H9 (cell line): ENCODE measurements around the gene FASTKD2. TPM values are rescaled to one million over a fixed set of nuclear protein-coding genes. Genes with fewer than 3 reads are reported as not detected.

ENCODE experiments used
- DNase-seq: peaks from one replicate; pipeline ENCODE4 v3.0.0-alpha.2; 2017
- H2AFZ ChIP-seq: one replicate; pipeline ENCODE4 v1.6.1; 2013; ENCODE audit warnings: mild to moderate bottlenecking, low read length, control low read depth, moderate library complexity
- H2AK5ac ChIP-seq: 2 replicates; pipeline ENCODE4 v1.6.1; 2013; ENCODE audit warnings: low read length, control low read depth, mixed read lengths; ENCODE audit not compliant: insufficient read length
- H2BK120ac ChIP-seq: one replicate; pipeline ENCODE4 v1.6.1; 2013; ENCODE audit warnings: low read depth, mild to moderate bottlenecking, low read length, control low read depth, inconsistent platforms; ENCODE audit not compliant: poor library complexity, severe bottlenecking
- H2BK12ac ChIP-seq: 2 replicates; pipeline ENCODE4 v1.6.1; 2013; ENCODE audit warnings: low read length, control low read depth, mixed read lengths, low read depth; ENCODE audit not compliant: insufficient read length
- H2BK15ac ChIP-seq: 2 replicates; pipeline ENCODE4 v1.6.1; 2013; ENCODE audit warnings: low read depth, low read length, control low read depth
- H2BK20ac ChIP-seq: one replicate; pipeline ENCODE4 v1.6.1; 2013; ENCODE audit warnings: low read depth, mild to moderate bottlenecking, low read length, control low read depth, inconsistent platforms; ENCODE audit not compliant: poor library complexity, severe bottlenecking
- H2BK5ac ChIP-seq: 2 replicates; pipeline ENCODE4 v1.6.1; 2013; ENCODE audit warnings: low read length, control low read depth, mixed read lengths; ENCODE audit not compliant: insufficient read length
- H3K14ac ChIP-seq: 2 replicates; pipeline ENCODE4 v1.6.1; 2013; ENCODE audit warnings: low read length, control low read depth; ENCODE audit not compliant: insufficient read depth
- H3K18ac ChIP-seq: 2 replicates; pipeline ENCODE4 v1.6.1; 2013; ENCODE audit warnings: low read depth, mild to moderate bottlenecking, mixed read lengths, low read length, control low read depth; ENCODE audit not compliant: insufficient read length
- H3K23ac ChIP-seq: 2 replicates; pipeline ENCODE4 v1.6.1; 2013; ENCODE audit warnings: low read length, control low read depth, mixed read lengths, low read depth; ENCODE audit not compliant: insufficient read length
- H3K23me2 ChIP-seq: 2 replicates; pipeline ENCODE4 v1.6.1; 2013; ENCODE audit warnings: low read depth, mild to moderate bottlenecking, mixed read lengths, low read length, control low read depth; ENCODE audit not compliant: insufficient read length, poor library complexity, severe bottlenecking
- H3K27ac ChIP-seq: 2 replicates; pipeline ENCODE4 v1.5.1; 2013; ENCODE audit warnings: low read length, control low read depth, mixed read lengths, low read depth; ENCODE audit not compliant: insufficient read length
- H3K27me3 ChIP-seq: 2 replicates; pipeline ENCODE4 v1.6.1; 2013; ENCODE audit warnings: low read length, control low read depth, inconsistent platforms; ENCODE audit not compliant: insufficient read depth
- H3K4ac ChIP-seq: 2 replicates; pipeline ENCODE4 v1.6.1; 2013; ENCODE audit warnings: low read depth, mild to moderate bottlenecking, control low read depth, inconsistent platforms, low read length, moderate library complexity
- H3K4me1 ChIP-seq: 2 replicates; pipeline ENCODE4 v1.6.1; 2013; ENCODE audit warnings: low read length, control low read depth, inconsistent platforms; ENCODE audit not compliant: insufficient read depth
- H3K4me2 ChIP-seq: 2 replicates; pipeline ENCODE4 v1.6.1; 2013; ENCODE audit warnings: low read length, control low read depth, mixed read lengths; ENCODE audit not compliant: insufficient read length, insufficient read depth
- H3K56ac ChIP-seq: 2 replicates; pipeline ENCODE4 v1.6.1; 2013; ENCODE audit warnings: low read depth, mild to moderate bottlenecking, mixed read lengths, low read length, control low read depth; ENCODE audit not compliant: insufficient read length
- H3K79me1 ChIP-seq: 2 replicates; pipeline ENCODE4 v1.6.1; 2013; ENCODE audit warnings: low read depth, mild to moderate bottlenecking, moderate library complexity, low read length, control low read depth, inconsistent platforms; ENCODE audit not compliant: insufficient read depth, poor library complexity, severe bottlenecking
- H3K79me2 ChIP-seq: 2 replicates; pipeline ENCODE4 v1.6.1; 2013; ENCODE audit warnings: low read length, control low read depth, inconsistent platforms; ENCODE audit not compliant: insufficient read depth
- H3K9ac ChIP-seq: 2 replicates; pipeline ENCODE4 v1.6.1; 2013; ENCODE audit warnings: low read length, control low read depth, mixed read lengths; ENCODE audit not compliant: insufficient read length; ENCODE audit errors: extremely low read depth
- H3K9me3 ChIP-seq: one replicate; pipeline ENCODE4 v1.6.1; 2013; ENCODE audit warnings: low read depth, low read length, inconsistent platforms; ENCODE audit not compliant: control insufficient read depth
- H3T11ph ChIP-seq: one replicate; pipeline ENCODE4 v1.6.1; 2013; ENCODE audit warnings: mild to moderate bottlenecking, low read length, control low read depth, inconsistent platforms
- H4K20me1 ChIP-seq: one replicate; pipeline ENCODE4 v1.6.1; 2013; ENCODE audit not compliant: control insufficient read depth, insufficient read length, insufficient read depth
- H4K5ac ChIP-seq: 2 replicates; pipeline ENCODE4 v1.6.1; 2013; ENCODE audit warnings: low read depth, mild to moderate bottlenecking, mixed read lengths, low read length, control low read depth; ENCODE audit not compliant: insufficient read length
- H4K8ac ChIP-seq: replicated peaks from 2 replicates; pipeline ENCODE4 v1.6.1; 2013; ENCODE audit warnings: low read length, control low read depth, mixed read lengths, low read depth; ENCODE audit not compliant: insufficient read length
- H4K91ac ChIP-seq: 2 replicates; pipeline ENCODE4 v1.6.1; 2013; ENCODE audit warnings: low read depth, mild to moderate bottlenecking, moderate library complexity, mixed read lengths, low read length, control low read depth; ENCODE audit not compliant: insufficient read length
- H3K27ac Mint-ChIP-seq, 3 experiments: 2 replicates in 2 of 3; 3 replicates in 1 of 3; pipeline ENCODE4 v1.8.0; 2020 to 2021; ENCODE audit warnings: mixed read lengths in 3 of 3, mild to moderate bottlenecking in 1 of 3, moderate library complexity in 1 of 3
- H3K27me3 Mint-ChIP-seq: 2 replicates; pipeline ENCODE4 v1.8.0; 2021; ENCODE audit warnings: low read depth, mild to moderate bottlenecking, moderate library complexity, mixed read lengths
- H3K36me3 Mint-ChIP-seq, 3 experiments: 2 replicates in 2 of 3; 3 replicates in 1 of 3; pipeline ENCODE4 v1.8.0; 2020 to 2021; ENCODE audit warnings: low read depth in 3 of 3, mixed read lengths in 3 of 3; ENCODE audit not compliant: insufficient read depth in 1 of 3
- H3K4me1 Mint-ChIP-seq, 2 experiments: 2 replicates each; pipeline ENCODE4 v1.8.0; 2020; ENCODE audit warnings: mixed read lengths in 2 of 2
- H3K4me3 Mint-ChIP-seq, 2 experiments: 2 replicates in 1 of 2; 3 replicates in 1 of 2; pipeline ENCODE4 v1.8.0; 2020 to 2021; ENCODE audit warnings: mild to moderate bottlenecking in 2 of 2, mixed read lengths in 2 of 2, moderate library complexity in 1 of 2
- H3K9me3 Mint-ChIP-seq, 2 experiments: 2 replicates in 1 of 2; 3 replicates in 1 of 2; pipeline ENCODE4 v1.8.0; 2020; ENCODE audit warnings: mild to moderate bottlenecking in 2 of 2, mixed read lengths in 2 of 2, moderate library complexity in 1 of 2
- WGBS: extraction: QIAGEN DNeasy Blood & Tissue Kit; methylation state at CpG from one replicate; pipeline ENCODE4 v1.1.7; 2013; ENCODE audit warnings: missing lambda C conversion rate, low lambda C conversion rate, mixed read lengths; ENCODE audit not compliant: insufficient read length; ENCODE audit errors: extremely low coverage; 5-methylcytosine and 5-hydroxymethylcytosine counted together
- total RNA-seq: library from RNA; stranded (reverse); gene quantifications from 2 replicates; pipeline ENCODE4 v1.2.1, GENCODE V29; 2021
- TF ChIP-seq, protein P1 (sequence below): fragments of 200-600 bp; sonication (generic); conservative IDR thresholded peaks from 3 replicates; pipeline ENCODE4 v1.8.0; 2021; ENCODE audit warnings: antibody characterized with exemption, mild to moderate bottlenecking

Gene FASTKD2
- total RNA-seq, 1 experiment from 2014 or later = 39.2 TPM

DNA sequence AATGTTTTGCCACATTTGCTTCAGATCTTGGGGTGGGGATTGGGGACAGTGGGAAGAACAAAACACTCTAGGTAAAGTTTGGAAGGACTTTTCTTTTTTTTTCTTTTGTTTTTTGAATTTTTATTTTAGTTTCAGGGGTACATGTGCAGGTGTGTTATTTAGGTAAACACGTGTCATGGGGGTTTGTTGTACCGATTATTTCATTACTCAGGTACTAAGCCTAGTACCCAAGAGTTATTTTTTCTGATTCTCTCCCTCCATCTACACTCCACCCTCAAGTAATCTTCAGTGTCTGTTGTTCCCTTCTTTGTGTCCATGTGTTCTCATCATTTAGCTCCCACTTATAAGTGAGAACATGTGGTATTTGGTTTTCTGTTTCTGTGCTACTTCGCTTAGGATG is 73.3 kb downstream of the FASTKD2 start:
- Histone ChIP-seq H3K23ac (no peak overlapping the region), H4K5ac (no peak overlapping the region), H3K79me1 (no peaks in the 10 kb centered on the region), H3K23me2 (no peaks in the 10 kb centered on the region), H4K8ac (no peak overlapping the region), H2AFZ (no peak overlapping the region), H4K91ac (no peak overlapping the region), H2BK12ac (no peak overlapping the region), H3K18ac (no peak overlapping the region), H3K14ac (no peak overlapping the region), H3T11ph (no peak overlapping the region), H3K56ac (no peak overlapping the region), H2BK120ac (no peak overlapping the region), H2BK5ac (no peak overlapping the region), H2AK5ac (no peak overlapping the region), H3K79me2 (no peaks in the 10 kb centered on the region), H3K4ac (no peak overlapping the region), H3K27me3 (no peaks in the 10 kb centered on the region), H3K9me3 (peaks cover 2% of the 10 kb centered on the region), H3K9ac (no peak overlapping the region), H4K20me1 (no peaks in the 10 kb centered on the region), H2BK15ac (no peak overlapping the region), H2BK20ac (no peak overlapping the region), H3K4me2 (no peak overlapping the region), H3K27ac (no peak overlapping the region), H3K4me1 (no peaks in the 10 kb centered on the region; the same call in 1 of the 2 replicates)
- H3K27ac Mint-ChIP-seq = no peak overlapping the region
- TF ChIP-seq, protein P1, sequence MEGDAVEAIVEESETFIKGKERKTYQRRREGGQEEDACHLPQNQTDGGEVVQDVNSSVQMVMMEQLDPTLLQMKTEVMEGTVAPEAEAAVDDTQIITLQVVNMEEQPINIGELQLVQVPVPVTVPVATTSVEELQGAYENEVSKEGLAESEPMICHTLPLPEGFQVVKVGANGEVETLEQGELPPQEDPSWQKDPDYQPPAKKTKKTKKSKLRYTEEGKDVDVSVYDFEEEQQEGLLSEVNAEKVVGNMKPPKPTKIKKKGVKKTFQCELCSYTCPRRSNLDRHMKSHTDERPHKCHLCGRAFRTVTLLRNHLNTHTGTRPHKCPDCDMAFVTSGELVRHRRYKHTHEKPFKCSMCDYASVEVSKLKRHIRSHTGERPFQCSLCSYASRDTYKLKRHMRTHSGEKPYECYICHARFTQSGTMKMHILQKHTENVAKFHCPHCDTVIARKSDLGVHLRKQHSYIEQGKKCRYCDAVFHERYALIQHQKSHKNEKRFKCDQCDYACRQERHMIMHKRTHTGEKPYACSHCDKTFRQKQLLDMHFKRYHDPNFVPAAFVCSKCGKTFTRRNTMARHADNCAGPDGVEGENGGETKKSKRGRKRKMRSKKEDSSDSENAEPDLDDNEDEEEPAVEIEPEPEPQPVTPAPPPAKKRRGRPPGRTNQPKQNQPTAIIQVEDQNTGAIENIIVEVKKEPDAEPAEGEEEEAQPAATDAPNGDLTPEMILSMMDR = no peak
- H3K9me3 Mint-ChIP-seq = peaks cover 4 to 7% of the 10 kb centered on the region in 2 experiments; a peak in 3 of 5 replicates
- H3K36me3 Mint-ChIP-seq = peaks cover 5 to 7% (median 6%) of the 10 kb centered on the region in 3 experiments; a peak in 6 of 7 replicates
- H3K4me3 Mint-ChIP-seq = no peak overlapping the region
- H3K4me1 Mint-ChIP-seq = peaks cover 0 to 2% of the 10 kb centered on the region in 2 experiments; a peak in 2 of 4 replicates
- H3K27me3 Mint-ChIP-seq = no peaks in the 10 kb centered on the region
- no peak for DNase-seq
- no CpG with 5 or more reads among the region's 3 CpGs for WGBS
